ENCODE results near the gene RIIAD1.

DNA sequence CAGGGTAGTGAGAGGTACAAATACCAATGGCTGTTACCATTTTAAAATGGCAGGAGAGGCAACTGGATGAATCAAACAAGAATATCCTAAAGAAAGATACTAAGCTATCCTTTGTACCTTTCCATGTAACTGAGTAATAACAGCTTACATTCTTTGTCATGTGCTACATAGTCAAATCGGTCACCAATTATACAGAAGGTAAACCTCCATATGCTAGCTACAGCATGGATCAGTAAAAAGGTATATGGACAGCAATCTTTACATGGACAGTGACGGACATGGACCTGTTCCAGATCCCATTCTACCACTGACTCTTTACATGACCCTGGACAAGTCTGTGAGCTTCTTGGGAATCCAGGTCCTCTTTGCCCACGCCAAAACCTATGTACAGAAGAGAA lies 55.3 kb downstream of the RIIAD1 start:
- TF ChIP-seq EZH2 (IDR thresholded peaks at IDR 0.05; ENCODE audit: borderline replicate concordance), result no peak
- TF ChIP-seq, protein P1, sequence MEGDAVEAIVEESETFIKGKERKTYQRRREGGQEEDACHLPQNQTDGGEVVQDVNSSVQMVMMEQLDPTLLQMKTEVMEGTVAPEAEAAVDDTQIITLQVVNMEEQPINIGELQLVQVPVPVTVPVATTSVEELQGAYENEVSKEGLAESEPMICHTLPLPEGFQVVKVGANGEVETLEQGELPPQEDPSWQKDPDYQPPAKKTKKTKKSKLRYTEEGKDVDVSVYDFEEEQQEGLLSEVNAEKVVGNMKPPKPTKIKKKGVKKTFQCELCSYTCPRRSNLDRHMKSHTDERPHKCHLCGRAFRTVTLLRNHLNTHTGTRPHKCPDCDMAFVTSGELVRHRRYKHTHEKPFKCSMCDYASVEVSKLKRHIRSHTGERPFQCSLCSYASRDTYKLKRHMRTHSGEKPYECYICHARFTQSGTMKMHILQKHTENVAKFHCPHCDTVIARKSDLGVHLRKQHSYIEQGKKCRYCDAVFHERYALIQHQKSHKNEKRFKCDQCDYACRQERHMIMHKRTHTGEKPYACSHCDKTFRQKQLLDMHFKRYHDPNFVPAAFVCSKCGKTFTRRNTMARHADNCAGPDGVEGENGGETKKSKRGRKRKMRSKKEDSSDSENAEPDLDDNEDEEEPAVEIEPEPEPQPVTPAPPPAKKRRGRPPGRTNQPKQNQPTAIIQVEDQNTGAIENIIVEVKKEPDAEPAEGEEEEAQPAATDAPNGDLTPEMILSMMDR (IDR thresholded peaks at IDR 0.05; ENCODE audit: poor library complexity), result no peak
- TF ChIP-seq EZH2phosphoT487 (IDR thresholded peaks at IDR 0.05; ENCODE audit: low read depth, severe bottlenecking, unreplicated experiment), result no peak
